Uterus (tissue), 2 donors: ENCODE results near the gene PLXNC1.

Experiments used
- CTCF ChIP-seq, 4 experiments: fragments of 200-600 bp in 2 of 4; fragments of 450-650 bp in 2 of 4; sonication (generic) in 2 of 4; IDR thresholded peaks; one replicate each; pipeline ENCODE4 v1.5.1; 2016 to 2019; ENCODE audit warnings: antibody characterized with exemption in 4 of 4, mild to moderate bottlenecking in 2 of 4, moderate library complexity in 1 of 4
- POLR2A ChIP-seq, 2 donors: fragments of 450-650 bp; IDR thresholded peaks; one replicate each; pipeline ENCODE4 v1.6.1; 2016; ENCODE audit warnings: antibody characterized with exemption in 2 of 2, mild to moderate bottlenecking in 1 of 2, moderate library complexity in 1 of 2

- TF ChIP-seq CTCF (IDR thresholded peaks at IDR 0.05) (no peak), POLR2A (IDR thresholded peaks at IDR 0.05) (no peak)
These were observed 1.4 kb downstream of the PLXNC1 start for GRCh38 chr12:94149781-94150239.
